D341Med (cell line): ENCODE measurements around the gene GPR17.
A peak's percentile ranks its signal among the peaks of the same experiment; 100 is the strongest.

Experiments used
- DNase-seq: peaks from one replicate; pipeline ENCODE4 v3.0.0; 2012; ENCODE audit warnings: low spot score

GPR17 gene

DNA sequence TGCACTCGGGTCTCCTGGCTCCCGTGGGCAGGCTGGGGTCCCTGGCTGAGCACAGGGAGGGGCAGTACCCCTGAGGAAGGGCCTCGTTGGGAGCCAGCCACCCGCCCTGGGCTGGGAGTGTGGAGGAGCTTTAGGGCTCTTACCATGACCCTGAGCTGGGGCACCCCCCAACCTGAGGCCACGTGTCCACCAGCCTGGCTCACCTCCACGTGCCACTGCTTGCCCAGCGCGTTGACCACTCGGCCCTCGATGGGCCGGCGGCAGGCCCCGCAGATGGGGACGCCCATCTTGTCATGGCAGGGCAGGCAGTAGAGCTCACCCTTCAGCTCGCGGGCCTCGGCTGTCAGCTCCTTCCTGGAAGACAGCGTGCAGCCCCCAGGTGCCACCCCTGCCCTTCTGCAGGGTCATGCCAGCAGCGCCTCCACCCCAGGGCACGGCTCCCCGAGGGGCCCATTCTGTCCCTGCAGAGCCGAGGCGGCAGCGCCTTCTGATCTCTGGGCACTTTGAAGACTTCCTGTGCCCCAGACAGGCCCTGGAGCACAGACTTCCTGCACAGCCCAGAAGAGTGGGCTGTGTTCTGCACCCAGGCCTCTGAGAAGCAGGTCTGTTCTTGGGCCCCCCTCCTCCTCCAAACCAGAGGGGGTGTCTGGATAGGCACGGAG lies 4.0 kb upstream of the GPR17 start:
- DNase-seq = no peak

DNA sequence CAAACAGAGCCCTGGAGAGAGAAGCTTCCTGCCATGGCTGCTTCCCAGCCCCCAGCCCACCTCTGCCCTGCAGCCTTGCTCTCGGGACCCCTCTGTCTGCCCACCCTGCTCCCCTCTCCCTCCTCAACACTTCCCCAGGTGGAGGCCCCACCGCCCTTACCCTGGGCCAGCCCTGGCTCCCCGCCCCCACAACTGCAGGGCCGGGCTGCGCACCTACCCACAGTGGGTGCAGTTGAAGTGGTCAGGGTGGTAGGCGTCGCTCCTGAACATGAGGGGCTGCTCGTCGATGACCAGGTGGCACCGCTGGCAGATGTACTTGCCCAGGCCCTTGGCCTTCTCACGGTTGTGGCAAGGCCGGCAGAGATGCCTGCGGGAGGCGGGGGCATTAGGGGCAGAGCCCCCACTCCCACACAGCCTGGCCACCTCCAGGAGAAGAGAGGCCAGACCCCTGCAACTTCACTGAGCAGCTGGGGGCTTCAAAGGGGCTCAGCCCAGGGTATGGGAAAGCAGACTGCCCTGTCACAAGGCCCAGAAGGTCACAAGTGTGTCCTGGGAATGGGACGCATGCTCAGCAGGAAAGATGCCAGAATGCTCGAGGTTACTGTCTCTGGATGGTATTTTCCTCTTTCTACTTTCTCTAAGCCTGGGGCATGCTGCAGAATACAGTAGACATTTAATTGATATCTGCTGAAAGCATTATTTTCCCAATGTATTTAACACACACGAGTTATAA lies 3.1 kb upstream of the GPR17 start:
- DNase-seq = no peak

DNA sequence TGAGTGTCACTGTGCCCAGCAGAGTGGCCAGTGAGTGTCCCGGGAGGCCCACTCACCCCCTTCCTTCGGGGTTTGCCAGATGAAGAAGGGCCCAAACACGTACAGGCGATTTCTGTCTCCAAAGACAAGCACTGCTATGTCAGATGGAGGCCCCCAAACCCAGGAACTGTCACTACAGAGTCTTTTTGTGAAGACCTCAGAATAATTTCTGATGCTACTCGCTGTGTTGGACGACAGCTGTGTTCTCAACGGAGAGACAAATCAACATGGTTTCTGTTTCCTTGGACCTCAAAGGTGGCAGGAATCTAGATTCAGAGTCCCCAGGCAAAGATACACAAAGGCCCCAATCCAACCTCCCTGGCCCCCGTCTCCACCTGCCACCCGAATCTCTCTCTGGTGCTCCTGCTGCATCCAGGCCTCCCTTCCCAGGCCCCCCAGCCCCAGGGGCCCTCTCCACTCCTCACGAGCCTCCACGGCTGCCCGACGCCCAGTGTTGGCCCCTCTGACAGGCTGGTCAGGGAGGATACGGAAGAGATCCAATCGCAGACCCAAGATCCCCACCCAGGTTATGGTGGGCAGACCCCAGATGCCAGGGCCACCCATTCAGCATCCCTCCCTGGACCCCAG lies 2.4 kb upstream of the GPR17 start:
- no peak for DNase-seq

DNA sequence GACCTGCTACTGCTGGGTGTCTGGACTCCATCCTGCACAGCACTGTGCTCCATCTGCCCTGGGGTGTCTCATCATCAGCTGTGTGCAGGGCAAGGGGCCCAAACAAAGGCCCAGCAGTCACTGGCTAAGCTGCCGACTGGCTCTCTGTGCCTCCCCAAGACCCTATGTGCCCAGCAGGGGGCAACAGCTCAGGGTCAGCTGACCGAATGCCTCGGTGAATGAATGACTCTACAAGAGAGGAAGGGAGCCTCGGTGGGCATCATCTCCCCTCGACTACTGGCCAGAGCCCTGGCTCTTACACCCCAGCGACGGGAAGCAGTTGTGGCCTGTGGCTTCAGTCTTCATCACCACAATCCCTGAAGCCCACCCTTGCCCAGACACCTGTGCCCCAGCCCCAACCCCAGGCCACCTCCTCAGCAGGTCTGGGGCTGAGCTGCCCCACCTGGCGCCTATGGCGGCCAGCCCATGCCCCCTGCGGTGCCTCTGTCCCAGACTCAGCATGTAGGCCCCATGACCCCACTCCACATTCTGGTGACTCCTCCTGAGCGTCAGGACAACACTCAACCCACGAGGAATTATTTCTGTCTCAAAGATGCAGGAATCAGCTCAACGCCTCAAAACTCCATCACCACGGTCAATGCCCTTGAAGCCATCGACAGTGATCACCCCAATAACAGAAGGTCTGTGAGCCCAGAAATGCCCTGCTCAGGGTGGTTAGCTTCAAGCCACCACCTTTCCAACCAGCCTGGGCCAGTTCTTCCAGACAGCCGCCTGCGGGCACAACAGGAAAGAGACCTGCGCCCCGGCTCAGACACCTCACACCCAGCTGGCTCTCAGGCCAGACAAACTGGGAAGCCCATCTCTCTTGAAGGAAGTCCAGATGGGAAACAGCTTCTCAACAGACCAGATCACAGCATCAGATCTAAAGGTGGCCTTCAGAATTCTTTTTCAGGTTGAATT lies 1.6 kb upstream of the GPR17 start:
- no peak for DNase-seq

DNA sequence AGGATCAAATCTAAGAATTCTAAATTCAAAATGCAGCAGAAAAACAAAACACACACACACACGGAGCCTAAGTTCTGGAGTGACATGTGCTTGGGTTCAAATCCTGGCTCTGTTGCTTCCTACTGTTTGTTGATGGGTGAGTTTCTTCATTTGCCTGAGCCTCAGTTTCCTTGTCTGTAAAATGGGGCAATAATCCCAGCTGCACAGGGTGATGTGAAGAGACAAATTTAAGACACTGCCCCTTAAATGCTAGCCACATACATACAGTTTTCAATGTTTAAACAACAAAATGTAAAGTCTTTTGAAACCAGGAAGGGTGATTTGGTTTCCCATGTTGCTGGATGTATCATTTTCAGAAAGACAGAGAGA lies 943 bp upstream of the GPR17 start:
- no peak for DNase-seq

DNA sequence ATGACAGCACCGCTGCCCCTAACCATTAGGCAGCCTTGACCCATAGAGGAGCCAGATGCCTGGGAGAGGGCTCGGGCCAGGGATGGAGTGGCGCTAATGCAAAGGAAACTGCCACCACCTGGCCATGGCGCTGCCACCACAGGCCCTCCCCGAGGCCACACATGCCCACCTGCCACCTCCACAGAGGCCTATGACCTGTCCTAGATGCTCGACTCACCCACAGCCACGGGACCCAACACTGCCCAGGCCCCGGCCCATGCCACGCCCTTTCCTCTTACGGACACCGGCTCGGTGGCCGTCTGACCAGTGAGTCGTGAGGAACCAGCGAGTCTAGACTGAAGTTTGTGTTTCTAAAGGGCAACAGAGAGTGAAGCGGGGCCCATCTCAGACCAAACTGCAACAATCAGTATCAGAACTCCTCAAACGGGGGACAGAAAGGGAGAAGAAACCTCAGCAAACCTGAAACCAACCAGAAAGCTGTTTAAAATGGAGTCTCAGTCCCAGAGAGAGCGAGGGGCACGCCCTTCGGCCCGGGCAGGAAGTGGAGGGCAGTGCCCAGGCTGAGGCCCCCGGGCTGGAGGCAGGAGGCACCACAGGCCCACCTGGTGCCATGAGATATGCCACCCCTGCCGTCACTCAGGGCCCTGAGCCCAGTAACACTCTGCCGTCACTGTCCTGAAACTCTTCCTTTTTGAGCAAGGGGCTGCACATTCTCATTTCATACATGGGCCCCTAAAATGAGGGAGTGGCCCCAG lies 711 bp downstream of the GPR17 start:
- no peak for DNase-seq

DNA sequence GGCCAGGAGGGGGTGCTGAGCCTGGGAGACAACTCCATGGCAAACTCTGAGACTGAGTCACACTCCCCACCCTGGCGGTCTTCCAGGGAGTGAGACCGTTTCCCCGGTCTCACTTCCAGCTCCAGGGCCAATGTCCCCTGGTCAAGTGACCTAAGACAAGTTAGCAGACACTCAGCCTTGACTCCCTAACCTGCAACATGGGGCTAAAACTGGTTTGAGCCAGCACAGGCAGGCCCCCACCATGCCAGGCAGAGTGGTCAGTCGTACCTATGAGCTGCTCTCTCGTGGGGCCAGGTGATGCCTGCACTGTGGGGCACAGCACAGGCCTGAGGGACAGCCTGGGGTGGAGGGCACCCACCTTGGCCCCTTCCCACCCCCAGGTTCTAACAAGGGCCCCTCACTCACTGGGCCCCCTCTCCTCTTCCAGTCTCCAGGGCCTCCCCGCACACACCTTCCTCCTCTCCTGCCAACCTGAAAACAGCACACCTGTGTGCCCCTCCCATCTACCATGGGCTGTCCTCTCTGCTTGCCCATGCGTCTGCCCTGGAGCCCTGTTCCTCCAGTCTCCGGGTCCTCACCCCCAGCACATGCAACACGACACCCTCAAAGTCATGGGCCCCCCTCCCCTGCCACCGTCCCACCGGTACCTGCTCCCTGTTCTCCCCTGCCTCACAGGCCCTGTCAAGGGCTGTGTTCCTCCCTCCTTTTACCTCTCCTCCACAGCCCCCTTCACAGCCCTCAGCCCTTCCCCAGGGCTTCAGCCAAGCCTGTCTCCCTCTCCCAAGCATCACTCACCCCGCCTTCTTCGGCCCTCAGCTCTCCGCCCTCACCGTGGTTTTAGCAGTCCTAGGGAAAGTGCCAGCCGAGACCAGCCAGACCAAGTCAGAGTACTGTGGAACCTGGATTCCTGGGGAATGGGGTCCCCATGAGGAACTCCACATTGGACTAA lies 1.6 kb downstream of the GPR17 start:
- no peak for DNase-seq

DNA sequence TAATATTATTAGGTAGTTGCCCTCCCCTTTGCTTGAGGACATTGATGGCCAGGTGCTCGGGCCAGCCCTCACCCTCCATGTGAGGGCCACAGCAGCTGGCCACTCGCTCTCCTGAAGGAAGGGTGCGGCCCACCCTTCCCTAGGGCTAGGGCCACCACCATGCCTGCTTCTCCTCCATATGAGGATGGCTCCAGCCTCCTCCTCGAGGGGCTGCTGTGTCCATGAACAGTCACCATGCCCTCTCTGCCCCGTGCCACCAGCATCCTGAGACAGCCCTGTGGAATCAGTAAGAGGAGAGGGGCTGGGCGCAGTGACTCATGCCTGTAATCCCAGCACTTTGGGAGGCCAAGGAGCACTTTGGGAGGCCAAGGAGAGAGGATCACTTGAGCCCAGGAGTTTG lies 2.4 kb downstream of the GPR17 start:
- DNase-seq = no peak

DNA sequence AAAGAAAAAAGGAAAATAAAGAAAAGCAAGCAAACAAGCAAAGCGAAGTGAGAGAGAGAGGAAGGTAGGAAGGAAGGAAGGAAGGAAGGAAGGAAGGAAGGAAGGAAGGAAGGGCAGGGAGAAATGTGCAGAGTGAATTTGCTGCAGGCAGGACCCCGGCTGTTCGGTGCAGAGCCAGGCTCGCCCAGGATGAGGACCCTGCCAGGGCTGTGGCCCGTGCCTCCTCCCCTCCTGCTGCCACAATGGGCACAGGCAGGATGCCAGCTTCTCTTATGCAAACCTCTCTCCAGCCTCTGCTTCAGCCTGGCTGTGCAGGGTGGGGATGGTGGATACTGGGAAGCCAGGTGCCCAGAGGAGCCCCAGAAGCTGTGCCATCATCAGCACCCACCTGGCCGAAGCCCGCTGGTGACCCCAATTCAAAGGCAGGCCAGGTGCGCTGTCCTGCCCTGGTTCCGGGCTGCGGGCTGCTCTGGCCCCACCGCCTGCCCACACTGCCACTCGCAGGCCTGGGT lies 3.2 kb downstream of the GPR17 start:
- no peak for DNase-seq

DNA sequence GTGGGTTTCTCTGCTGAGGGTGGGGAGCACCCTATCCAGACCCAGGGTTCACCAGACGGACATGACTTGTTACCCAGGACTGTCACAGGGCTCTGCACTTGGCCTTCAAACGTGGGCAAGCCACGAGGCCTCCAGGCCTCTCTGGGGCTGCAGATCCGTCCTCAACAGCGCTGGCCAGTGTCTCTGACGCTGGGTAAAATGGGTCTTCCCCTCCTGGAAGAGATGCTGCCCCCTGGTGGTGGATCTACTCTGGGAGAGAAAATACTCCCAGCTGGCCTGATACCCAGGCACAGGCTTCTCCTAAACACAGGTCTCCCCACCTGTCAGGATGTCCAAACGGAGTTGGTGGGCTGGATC lies 3.7 kb downstream of the GPR17 start:
- peak; percentile 83 for DNase-seq

DNA sequence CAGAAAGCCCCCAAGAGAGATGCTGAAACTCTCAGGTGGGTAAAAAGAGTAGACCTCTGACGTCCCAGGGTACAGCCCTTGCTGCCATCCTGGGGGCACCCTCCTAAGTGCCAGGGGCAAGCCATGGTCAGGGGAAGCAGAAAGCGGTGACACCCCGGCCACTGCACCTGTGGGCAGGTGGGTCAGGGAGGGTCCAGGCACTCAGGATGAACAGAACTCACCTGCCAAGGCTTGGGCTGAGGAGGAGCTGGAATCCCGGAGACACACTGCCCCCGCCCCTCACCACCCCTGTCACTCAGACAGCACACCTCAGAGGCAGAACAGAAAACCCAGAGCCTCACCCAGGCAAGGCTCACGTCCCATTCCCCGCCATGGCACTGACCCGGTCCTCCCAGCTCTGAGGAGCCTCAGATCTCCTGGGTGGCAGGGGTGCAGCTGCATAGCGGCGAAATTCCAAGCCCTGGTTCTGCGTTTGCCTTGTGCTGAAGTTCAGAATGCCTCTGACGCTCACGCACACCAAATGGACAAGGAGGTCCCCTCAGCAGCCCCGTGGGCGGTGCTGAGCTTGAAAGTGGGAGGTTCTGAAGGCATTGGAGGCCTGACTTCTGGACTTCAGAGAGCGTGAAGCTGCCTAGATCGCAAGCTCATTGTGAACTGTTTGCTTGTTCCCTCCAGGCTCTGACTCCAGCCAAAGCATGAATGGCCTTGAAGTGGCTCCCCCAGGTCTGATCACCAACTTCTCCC lies 4.3 kb downstream of the GPR17 start:
- DNase-seq = no peak

DNA sequence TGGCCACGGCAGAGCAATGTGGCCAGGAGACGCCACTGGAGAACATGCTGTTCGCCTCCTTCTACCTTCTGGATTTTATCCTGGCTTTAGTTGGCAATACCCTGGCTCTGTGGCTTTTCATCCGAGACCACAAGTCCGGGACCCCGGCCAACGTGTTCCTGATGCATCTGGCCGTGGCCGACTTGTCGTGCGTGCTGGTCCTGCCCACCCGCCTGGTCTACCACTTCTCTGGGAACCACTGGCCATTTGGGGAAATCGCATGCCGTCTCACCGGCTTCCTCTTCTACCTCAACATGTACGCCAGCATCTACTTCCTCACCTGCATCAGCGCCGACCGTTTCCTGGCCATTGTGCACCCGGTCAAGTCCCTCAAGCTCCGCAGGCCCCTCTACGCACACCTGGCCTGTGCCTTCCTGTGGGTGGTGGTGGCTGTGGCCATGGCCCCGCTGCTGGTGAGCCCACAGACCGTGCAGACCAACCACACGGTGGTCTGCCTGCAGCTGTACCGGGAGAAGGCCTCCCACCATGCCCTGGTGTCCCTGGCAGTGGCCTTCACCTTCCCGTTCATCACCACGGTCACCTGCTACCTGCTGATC lies 4.9 kb downstream of the GPR17 start:
- DNase-seq = no peak

DNA sequence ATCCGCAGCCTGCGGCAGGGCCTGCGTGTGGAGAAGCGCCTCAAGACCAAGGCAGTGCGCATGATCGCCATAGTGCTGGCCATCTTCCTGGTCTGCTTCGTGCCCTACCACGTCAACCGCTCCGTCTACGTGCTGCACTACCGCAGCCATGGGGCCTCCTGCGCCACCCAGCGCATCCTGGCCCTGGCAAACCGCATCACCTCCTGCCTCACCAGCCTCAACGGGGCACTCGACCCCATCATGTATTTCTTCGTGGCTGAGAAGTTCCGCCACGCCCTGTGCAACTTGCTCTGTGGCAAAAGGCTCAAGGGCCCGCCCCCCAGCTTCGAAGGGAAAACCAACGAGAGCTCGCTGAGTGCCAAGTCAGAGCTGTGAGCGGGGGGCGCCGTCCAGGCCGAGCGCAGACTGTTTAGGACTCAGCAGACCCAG lies 5.4 kb downstream of the GPR17 start:
- no peak for DNase-seq

DNA sequence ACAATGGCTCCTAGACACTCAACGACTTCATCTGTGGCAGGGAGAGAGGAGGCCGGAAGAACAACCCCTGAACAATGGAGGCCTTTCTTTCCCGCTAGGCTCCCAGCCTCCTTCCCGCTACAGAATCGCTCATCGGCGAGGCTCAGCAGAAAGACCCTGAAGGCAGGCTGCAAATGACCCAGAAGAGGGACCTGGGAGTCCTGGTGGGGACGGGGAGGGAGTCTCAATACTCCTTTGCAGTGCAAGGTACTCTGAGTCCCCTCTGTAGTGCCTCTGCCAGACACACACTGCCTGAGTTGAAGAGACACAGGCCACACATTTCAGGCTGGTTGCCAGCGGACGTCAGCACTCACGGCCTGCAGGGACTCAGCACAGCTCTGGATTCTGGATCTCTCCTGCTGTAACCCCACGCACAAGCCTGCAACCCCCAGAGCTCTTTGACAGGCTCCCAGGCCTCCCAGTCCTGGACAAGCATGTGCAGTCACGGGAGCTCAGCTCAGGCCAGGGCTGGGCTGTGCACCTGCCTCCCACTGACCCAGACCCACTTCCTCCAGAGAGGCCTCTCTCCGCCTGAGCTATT lies 6.1 kb downstream of the GPR17 start:
- DNase-seq = no peak

DNA sequence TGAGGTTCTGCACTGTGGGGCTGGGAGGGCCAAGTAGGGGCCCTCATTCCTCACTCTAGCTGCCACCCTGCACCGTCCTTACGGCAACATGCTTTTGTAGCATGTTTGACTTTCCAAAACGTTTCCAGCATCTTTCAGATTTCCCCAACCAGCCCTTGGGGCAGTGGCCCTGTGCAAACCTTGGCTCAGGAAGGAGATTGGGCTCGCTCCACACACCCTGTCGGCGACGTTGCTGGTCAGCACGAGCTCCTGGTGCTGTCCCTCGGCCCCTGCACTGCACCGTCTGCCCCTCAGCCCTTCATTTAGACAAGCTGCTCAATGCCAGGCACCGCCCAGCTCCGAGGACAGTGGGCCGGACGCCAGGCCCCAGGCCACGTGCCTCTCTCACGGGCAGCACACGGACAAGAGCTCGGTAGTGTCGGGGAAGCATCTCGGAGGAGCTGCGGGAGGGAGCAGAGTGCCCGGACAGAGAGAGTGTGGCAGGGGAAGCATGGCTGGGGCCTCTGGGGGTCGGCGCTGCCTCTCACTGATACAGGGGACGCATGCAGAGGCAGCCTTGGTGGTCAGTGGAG lies 6.9 kb downstream of the GPR17 start:
- no peak for DNase-seq

DNA sequence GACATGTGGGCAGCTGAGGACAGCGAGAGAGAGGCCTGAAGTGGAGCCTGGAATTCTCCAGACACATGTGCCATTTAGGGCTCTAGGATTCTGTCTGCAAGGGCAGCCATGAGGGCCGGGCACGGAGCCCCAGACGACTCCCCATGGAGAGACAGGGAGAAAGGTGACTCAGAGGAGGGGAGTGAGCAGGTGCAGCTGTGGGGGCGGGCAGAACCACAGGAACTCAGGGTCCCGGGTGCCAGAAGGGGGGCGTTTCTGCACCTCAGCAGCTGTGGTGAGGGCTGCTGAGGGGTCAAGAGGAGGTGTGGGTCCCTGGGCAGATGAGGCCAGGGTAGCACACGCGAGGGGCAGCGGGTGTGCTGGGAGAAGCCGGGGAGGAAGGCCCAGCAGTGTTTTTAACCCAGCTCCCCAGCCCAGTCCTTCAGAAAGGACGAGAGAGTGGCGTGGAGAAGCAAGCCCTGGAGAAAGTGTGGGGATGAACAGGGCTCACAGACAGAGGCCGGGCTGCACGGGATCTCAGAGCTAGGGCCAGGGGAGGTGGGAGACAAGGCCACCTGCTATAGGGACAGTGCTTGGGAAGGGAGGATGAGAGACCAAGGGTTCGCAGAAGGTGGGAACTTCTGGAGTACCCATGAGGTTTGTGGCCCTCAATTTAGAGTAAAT lies 7.6 kb downstream of the GPR17 start:
- DNase-seq = no peak

DNA sequence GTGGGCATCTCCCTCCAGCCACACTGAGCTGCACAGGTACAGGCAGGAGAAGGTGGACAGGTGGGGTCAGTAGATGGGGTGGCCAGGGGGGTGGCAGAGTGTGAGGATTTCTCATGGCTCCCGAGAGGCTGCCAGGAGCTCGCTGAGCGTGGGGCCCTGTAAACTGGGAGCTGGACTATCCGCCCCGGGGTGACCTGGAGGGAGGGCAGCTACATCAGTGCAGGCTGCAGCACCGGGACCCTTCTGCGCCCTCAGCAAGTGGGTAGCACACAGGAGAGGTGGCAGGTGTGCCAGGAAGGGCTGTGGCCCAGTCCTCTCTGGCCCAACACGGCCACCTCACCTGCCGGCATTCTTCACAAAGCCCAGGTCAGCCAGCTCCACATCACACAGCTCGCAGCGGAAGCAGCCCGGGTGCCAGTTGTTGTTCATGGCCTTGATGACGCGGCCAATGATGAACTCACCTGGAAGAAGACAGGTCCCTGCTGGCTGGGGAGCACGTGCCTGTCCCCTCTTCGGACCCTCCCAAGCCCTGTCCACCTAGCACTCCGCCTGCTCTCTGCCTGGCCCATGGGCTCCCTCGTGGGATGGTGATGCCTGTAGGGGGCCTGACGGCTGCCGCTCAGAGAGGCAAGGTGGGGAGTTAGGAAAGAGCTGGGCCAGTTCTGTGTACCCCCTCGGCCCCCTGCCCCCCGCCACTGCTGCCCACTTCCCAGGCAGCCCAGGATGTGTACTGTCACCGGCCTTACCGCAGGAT lies 8.3 kb downstream of the GPR17 start:
- no peak for DNase-seq
